GF-D8 (cell line): ENCODE results near the gene RAP1GAP.
"Not testable (repeated sequence)": the region's sequence is repeated elsewhere in the genome, so short reads cannot be mapped to it uniquely, and the experiment has no call there.

ENCODE experiments used
- DNase-seq: peaks from one replicate; lab custom pipeline; 2025; lab: John Stamatoyannopoulos, UW

Gene RAP1GAP

GRCh38 chr1:21644348-21644747 lies 24.8 kb downstream of the RAP1GAP start:
- no peak for DNase-seq

GRCh38 chr1:21643624-21644023 lies 25.5 kb downstream of the RAP1GAP start:
- DNase-seq, result no peak

GRCh38 chr1:21641967-21642739 lies 27.0 kb downstream of the RAP1GAP start:
- DNase-seq, result no peak

GRCh38 chr1:21641537-21641936 lies 27.6 kb downstream of the RAP1GAP start:
- DNase-seq, result no peak

GRCh38 chr1:21641076-21641475 lies 28.1 kb downstream of the RAP1GAP start:
- DNase-seq, result no peak

GRCh38 chr1:21640653-21641052 lies 28.5 kb downstream of the RAP1GAP start:
- no peak for DNase-seq

- DNase-seq, result no peak
These were observed 29.5 kb downstream of the RAP1GAP start for GRCh38 chr1:21639594-21640041.

GRCh38 chr1:21638531-21639341 lies 30.4 kb downstream of the RAP1GAP start:
- DNase-seq, result peak; percentile 7

GRCh38 chr1:21637514-21637913 lies 31.6 kb downstream of the RAP1GAP start:
- no peak for DNase-seq

- DNase-seq, result no peak
These were observed 33.1 kb downstream of the RAP1GAP start for GRCh38 chr1:21636029-21636428.

GRCh38 chr1:21634806-21635535 lies 34.2 kb downstream of the RAP1GAP start:
- DNase-seq, result no peak

GRCh38 chr1:21633992-21634805 lies 35.0 kb downstream of the RAP1GAP start:
- no peak for DNase-seq

- no peak for DNase-seq
These were observed 35.9 kb downstream of the RAP1GAP start for GRCh38 chr1:21633141-21633755.

- DNase-seq, result no peak
These were observed 36.9 kb downstream of the RAP1GAP start for GRCh38 chr1:21631944-21632887.

- DNase-seq, result not testable (repeated sequence)
These were observed 37.6 kb downstream of the RAP1GAP start for GRCh38 chr1:21631590-21631943.

- no peak for DNase-seq
These were observed 38.4 kb downstream of the RAP1GAP start for GRCh38 chr1:21630571-21631343.

GRCh38 chr1:21629971-21630370 lies 39.2 kb downstream of the RAP1GAP start:
- DNase-seq, result no peak

- no peak for DNase-seq
These were observed 40.3 kb downstream of the RAP1GAP start for GRCh38 chr1:21628798-21629393.

- no peak for DNase-seq
These were observed 42.2 kb downstream of the RAP1GAP start for GRCh38 chr1:21626921-21627339.
